TTC549 (cell line): Measurements from ENCODE around the gene SMAP1.
"Not testable (repeated sequence)": the region's sequence is repeated elsewhere in the genome, so short reads cannot be mapped to it uniquely, and the experiment has no call there.

ENCODE experiments used
- FAIRE-seq: peaks from 2 replicates; lab custom pipeline; 2012; peaks lifted over from hg19 to GRCh38; lab: Jason Lieb, UNC

SMAP1 gene

DNA sequence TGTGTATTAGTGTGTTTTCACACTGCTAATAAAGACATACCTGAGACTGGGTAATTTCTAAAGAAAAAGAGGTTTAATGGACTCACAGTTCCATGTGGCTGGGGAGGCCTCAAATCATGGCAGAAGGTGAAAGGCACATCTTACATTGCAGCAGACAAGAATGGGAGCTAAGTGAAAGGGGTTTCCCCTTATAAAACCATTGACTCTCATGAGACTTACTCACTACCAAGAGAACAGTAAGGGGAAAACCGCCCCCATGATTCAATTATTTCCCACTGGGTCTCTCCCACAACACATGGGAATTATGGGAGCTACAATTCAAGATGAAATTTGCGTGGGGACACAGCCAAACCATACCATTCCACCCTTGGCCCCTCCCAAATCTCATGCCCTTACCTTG lies 73.1 kb downstream of the SMAP1 start:
- FAIRE-seq: not testable (repeated sequence)

DNA sequence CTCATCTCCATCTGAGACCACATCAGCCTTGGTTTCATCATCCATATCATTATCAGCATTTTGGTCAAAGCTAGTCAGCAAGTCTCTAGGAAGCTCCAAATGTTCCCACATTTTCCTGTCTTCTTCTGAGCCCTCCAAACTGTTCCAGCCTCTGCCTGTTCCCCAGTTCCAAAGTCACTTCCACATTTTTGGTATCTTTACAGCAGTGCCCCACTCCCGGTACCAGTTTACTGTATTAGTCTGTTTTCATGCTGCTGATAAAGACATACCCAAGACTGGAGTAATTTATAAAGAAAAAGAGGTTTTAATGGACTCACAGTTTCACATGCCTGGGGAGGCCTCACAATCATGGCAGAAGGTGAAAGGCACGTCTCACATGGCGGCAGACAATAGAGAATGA lies 74.8 kb downstream of the SMAP1 start:
- FAIRE-seq: not testable (repeated sequence)

DNA sequence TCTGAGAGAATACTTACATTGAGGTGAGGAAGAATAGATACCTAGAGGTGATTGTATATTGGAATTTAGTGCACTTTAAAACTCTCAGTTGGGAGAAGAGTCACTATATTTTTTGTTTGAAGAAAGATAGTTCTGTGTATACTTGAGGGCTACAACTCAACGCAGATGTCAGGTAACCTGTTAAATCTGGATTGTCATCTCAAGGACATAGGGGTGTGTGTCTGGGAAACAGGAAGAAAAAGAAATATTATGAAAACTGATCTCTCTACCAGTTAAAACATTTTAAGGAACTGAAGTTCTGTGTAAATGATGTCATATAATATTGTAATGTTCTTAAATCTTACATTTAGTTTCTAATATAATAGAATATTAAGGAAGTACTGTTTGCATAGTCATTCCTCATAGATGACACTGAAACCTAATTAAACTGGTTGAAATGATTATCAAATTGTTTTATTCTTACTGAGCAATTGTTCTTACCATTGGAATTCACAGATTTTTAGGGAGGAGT lies 86.2 kb downstream of the SMAP1 start:
- FAIRE-seq: no peak

DNA sequence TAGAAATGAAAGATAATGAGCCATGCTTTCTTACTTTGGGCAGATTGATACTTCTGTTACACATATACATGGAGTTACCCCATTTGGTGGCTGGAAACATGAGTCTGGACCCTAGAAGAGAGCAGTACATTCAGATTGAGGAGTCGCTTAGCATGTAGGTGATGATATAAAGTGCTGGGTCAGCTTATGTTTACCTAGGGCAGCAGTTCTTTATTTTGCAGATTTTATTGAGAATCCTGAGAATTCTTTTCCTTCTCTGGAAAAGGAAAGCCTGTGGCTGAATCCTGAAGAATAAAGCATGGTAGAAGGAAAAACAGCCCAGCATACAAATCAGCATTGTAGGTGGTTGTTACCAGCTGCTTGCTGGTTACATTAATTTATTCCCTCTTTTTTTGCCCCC lies 91.2 kb downstream of the SMAP1 start:
- no peak for FAIRE-seq

DNA sequence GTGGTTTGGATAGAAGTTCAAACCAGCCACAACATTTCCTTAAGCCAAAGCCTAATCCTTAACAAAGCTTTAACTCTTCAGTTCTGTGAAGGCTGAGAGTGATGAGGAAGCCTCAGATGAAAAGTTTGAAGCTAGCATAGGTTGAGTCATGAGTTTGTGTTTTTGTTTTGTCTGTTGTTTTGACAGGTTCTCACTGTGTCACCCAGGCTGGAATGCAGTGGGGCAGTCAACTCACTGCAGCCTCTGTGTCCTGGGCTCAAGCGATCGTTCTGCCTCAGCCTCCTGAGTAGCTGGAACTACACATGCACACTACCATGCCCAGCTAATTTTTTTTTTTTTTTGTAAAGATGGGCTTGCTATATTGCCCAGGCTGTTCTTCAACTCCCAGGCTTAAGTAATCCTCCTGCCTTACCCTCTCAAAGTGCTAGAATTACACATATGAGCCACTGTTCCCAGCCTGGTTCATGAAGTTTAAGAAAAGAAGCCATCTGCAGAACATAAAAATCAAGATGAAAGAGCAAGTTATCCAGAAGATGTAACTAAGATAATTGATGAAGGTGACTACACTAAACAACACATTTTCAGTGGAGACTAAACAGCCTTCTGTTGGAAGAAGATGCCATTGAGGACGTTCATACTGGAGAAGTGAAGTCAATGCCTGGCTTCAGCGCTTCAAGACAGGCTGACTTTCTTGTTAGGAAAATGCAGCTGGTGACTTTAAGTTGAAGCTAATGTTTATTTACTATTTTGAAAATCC lies 96.2 kb downstream of the SMAP1 start:
- FAIRE-seq: no peak

GRCh38 chr6:70764706-70765105 lies 97.0 kb downstream of the SMAP1 start:
- no peak for FAIRE-seq

- not testable (repeated sequence) for FAIRE-seq
Measured at GRCh38 chr6:70771351-70771750, 103.7 kb downstream of the SMAP1 start.

- FAIRE-seq: no peak
Measured at GRCh38 chr6:70779934-70780333, 112.3 kb downstream of the SMAP1 start.

DNA sequence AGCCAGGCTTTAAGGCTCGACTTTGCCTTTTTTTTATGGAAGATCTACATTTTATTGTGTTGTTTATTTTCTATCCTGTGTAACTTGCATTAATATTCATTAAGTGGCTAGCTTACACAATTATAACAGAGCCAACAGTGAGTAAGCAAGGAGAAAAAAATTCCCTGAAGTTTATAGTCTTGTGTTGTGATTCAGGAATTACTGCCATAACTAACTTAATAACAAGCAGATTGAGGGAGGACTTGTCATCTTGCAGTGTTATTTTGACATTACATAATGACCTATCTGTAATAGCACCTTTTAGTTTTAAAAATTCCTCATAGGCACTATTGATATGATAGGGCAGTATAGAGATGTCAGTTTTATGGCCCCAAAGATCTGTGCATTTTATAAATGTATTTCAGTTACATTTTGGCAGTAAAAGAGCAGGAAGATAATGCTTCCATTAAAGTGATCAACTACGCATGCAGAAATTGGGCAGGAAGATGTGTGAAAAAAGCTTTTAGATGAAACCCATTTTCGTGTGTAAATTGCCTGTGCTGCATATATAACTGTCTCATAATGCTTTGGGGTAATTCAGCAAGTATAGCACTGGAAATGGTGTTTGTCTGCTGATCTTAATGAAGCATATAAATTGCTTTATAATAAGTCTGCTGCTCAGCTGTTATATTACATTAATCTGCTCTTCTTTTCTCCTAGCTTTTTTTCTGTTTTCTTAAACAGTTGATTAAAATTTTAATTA lies 123.0 kb downstream of the SMAP1 start:
- FAIRE-seq: no peak

DNA sequence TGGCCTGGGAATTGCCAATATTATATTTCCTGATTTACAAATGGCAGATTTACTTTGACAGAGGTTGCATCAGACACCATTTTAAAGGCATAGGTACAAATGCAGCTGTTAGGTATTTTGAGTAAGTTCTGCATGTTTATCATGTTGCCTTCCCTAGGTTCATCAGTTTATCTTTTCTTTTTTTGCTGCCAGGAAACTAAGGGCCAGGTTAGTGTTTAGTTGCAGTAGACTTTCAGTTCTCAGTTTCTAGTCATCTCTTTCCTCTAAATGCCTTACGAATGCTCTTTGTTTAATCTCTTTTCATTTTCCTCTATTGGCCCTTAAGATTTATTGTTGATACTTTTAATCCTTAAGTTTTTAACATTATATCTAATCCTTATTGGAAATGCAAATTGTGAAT lies 129.9 kb downstream of the SMAP1 start:
- no peak for FAIRE-seq

DNA sequence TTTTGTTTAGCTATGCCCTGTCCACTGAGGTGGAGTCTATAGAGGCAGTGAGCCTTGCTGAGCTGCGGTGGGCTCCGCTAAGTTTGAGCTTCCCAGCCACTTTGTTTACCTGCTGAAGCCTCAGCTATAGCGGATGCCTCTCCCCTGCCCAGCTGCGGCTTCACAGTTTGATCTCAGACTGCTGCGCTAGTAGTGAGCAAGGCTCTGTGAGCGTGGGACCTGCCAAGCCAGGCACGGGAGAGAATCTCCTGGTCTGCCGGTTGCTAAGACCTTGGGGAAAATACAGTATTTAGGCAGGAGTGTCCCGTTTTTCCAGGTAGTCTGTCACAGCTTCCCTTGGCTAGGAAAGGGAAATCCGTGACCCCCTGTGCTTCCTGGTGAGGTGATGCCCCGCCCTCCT lies 138.4 kb downstream of the SMAP1 start:
- FAIRE-seq: no peak

- no peak for FAIRE-seq
Measured at GRCh38 chr6:70811788-70812187, 144.1 kb downstream of the SMAP1 start.

- FAIRE-seq: no peak
Measured at GRCh38 chr6:70813885-70814284, 146.2 kb downstream of the SMAP1 start.

GRCh38 chr6:70819646-70820045 lies 152.0 kb downstream of the SMAP1 start:
- FAIRE-seq: no peak

- no peak for FAIRE-seq
Measured at GRCh38 chr6:70820778-70821177, 153.1 kb downstream of the SMAP1 start.

DNA sequence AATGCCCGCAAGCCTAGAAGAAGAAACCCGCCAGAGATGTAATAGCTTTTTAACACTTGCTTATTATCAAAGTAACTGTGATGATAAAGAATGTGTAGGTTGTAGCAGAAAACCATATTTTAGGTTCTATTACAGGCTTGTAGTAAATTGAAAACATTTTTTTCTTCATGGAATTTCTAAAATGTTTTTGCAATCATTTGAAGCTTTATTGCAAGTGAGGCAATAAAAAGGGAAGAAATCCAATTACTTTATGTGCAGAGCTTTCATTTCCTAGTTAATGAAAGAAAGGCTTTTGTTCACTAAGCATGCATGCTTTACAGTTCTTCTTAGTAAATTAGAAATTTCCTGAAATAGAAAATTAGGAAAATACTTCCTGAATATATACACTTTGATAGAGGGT lies 154.1 kb downstream of the SMAP1 start:
- no peak for FAIRE-seq

- FAIRE-seq: no peak
Measured at GRCh38 chr6:70823651-70824050, 156.0 kb downstream of the SMAP1 start.

GRCh38 chr6:70831427-70831826 lies 163.7 kb downstream of the SMAP1 start:
- FAIRE-seq: no peak

GRCh38 chr6:70834520-70834919 lies 166.8 kb downstream of the SMAP1 start:
- FAIRE-seq: no peak

DNA sequence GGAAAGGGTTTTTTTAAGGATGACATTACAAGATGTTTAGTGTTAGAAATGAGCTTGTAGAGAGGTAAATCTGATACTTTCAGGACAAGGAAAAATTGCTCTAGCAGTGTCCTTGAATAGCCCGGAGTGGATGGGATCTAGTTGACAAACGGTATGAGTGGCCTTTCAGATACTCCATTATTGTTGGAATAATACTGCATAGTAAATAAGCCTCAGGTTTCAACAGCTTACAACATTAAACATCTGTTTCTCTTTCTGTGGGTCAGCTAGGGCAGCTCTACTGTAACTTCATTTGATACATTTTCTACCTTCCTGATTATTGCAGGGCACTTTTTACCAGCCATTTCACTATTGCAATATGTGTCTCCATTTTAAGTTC lies 171.2 kb downstream of the SMAP1 start:
- FAIRE-seq: no peak

DNA sequence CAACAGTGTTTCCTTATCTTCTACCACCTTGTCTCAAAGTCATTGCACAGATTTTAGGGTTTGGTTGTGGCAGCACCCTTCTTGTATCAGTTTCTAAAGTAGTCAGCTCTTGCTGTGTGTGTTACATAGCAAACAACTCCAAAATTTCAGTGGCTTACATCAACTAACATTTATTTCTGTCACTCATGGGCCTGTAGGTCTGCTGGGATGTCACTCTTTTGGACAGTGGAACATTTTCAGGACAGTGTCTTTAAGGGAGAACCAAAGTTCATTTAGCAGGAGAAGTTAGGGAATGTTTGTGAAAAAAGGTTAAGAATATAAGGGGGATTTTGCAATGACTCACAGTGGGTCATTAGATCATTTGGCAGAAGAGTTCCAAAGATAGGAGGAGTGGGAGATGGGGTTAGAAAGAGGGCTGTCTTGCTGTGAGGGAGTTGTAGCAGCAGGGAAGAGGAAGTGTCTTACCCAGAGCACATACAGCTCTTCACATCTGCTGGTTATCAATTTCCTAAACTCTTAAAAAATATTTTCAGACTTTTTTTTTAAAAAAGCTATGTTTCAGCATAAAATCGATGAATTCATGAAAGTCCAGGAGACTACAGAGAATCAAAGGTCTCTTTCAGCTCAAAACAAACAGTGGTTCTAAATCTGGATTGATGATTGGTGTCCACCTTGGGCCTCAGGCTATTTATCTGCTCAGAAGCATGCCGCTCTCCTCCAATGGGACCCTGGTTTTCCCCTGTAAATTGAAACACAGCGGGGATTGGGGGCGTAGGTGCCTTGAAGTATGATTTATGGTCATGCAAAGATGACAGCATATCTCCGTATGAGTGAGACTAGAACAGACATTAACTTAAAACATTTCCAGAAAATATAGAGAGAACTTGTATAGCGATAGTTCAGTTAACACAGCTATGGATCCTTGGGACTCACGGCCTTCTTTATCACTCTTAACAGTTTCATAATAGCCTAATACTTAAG lies 171.9 kb downstream of the SMAP1 start:
- no peak for FAIRE-seq

DNA sequence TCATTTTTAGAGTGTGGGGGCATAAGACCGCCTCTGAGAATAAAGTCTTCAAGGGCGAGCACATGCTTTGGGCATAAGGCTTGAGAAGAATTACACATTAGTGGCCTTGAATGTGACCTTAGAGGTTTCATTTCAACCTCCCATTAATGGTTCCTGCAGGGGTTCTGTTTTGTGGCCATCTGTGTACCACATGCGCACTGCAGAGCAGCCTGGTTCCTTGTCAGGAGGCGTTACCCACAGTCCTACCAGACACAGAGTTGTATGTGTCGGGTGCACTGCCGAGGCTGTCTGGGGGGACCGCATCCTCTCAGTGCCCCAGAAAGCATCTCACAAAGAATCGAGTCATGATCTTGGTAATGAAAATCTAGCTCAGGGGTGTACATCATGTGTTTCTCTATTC lies 173.4 kb downstream of the SMAP1 start:
- FAIRE-seq: no peak

DNA sequence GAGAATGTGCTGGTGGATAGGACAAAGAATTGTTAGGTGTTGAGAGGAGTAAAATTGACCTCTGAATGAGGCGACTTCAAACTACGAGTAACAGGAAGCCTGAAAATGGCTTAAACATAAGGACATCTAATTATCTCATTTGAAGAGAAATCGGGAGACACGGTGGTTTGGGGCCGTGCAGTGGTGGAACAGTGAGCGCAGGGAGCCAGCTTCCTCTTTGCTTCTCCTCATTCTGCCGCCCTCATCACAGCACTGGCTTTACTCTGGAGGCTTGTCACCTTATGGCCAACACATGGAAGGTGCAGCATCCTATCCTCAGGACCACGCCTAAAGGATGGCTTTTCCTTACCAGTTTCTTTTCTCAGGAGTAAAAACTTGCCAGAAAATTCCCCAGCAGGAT lies 174.9 kb downstream of the SMAP1 start:
- FAIRE-seq: no peak
